Retina (tissue), 1 donor: ENCODE measurements around the gene CNIH4.
"Not testable (repeated sequence)": the region's sequence is repeated elsewhere in the genome, so short reads cannot be mapped to it uniquely, and the experiment has no call there.

Experiments
- DNase-seq: peaks from one replicate; pipeline ENCODE4 v3.0.0-alpha.2; 2016

Gene CNIH4

GRCh38 chr1:224404916-224405603, 48.4 kb downstream of the CNIH4 start:
- no peak for DNase-seq

GRCh38 chr1:224405604-224405970, 48.9 kb downstream of the CNIH4 start:
- no peak for DNase-seq

GRCh38 chr1:224406216-224406615, 49.5 kb downstream of the CNIH4 start:
- DNase-seq, result no peak

GRCh38 chr1:224407571-224408293, 51.1 kb downstream of the CNIH4 start:
- DNase-seq, result no peak

- DNase-seq, result no peak
Observed at GRCh38 chr1:224408294-224408590, 51.6 kb downstream of the CNIH4 start.

- no peak for DNase-seq
Observed at GRCh38 chr1:224411766-224412165, 55.1 kb downstream of the CNIH4 start.

GRCh38 chr1:224420106-224420505, 63.4 kb downstream of the CNIH4 start:
- no peak for DNase-seq

- DNase-seq, result no peak
Observed at GRCh38 chr1:224425279-224425884, 68.7 kb downstream of the CNIH4 start.

- not testable (repeated sequence) for DNase-seq
Observed at GRCh38 chr1:224426869-224427268, 70.2 kb downstream of the CNIH4 start.

GRCh38 chr1:224427346-224427745, 70.7 kb downstream of the CNIH4 start:
- no peak for DNase-seq

GRCh38 chr1:224428713-224429112, 72.0 kb downstream of the CNIH4 start:
- DNase-seq, result not testable (repeated sequence)
